Mesenchymal stem cell (in vitro differentiated cells and primary cell): ENCODE results near the gene HPS3.

Experiments
- DNase-seq: peaks from one replicate; pipeline ENCODE4 v3.0.0-alpha.2; 2013
- H2AFZ ChIP-seq: one replicate; pipeline ENCODE4 v1.6.1; 2013; ENCODE audit warnings: low read depth, mild to moderate bottlenecking, control low read depth, inconsistent platforms, low read length, moderate library complexity
- H2AK5ac ChIP-seq: 2 replicates; pipeline ENCODE4 v1.6.1; 2013; ENCODE audit warnings: low read length, moderate library complexity, mild to moderate bottlenecking, inconsistent platforms; ENCODE audit not compliant: severe bottlenecking
- H2BK120ac ChIP-seq: one replicate; pipeline ENCODE4 v1.6.1; 2013; ENCODE audit warnings: low read depth, mild to moderate bottlenecking, inconsistent platforms, low read length, moderate library complexity
- H2BK12ac ChIP-seq, 2 experiments: one replicate each; pipeline ENCODE4 v1.6.1; 2013; ENCODE audit warnings: inconsistent platforms in 2 of 2, low read length in 2 of 2, mild to moderate bottlenecking in 2 of 2, moderate library complexity in 2 of 2, control low read depth in 1 of 2
- H2BK15ac ChIP-seq: one replicate; pipeline ENCODE4 v1.6.1; 2013; ENCODE audit warnings: mild to moderate bottlenecking, low read depth, inconsistent platforms; ENCODE audit not compliant: poor library complexity, severe bottlenecking
- H2BK5ac ChIP-seq: 2 replicates; pipeline ENCODE4 v1.6.1; 2013; ENCODE audit warnings: low read depth, mild to moderate bottlenecking, low read length, control low read depth, inconsistent platforms; ENCODE audit not compliant: poor library complexity, severe bottlenecking
- H3K14ac ChIP-seq, 2 experiments: one replicate each; pipeline ENCODE4 v1.6.1; 2013; ENCODE audit warnings: inconsistent platforms in 2 of 2, low read length in 2 of 2, control low read depth in 1 of 2, mild to moderate bottlenecking in 1 of 2, moderate library complexity in 1 of 2
- H3K18ac ChIP-seq, 2 experiments: one replicate each; pipeline ENCODE4 v1.6.1; 2013; ENCODE audit warnings: inconsistent platforms in 2 of 2, low read length in 2 of 2, control low read depth in 1 of 2, low read depth in 1 of 2, mild to moderate bottlenecking in 1 of 2
- H3K23ac ChIP-seq, 2 experiments: one replicate each; pipeline ENCODE4 v1.6.1; 2013; ENCODE audit warnings: inconsistent platforms in 2 of 2, low read length in 2 of 2, mild to moderate bottlenecking in 2 of 2, moderate library complexity in 2 of 2, control low read depth in 1 of 2
- H3K27ac ChIP-seq: 2 replicates; pipeline ENCODE4 v1.5.1; 2013; ENCODE audit warnings: mild to moderate bottlenecking, moderate library complexity, low read length, control low read depth, inconsistent platforms; ENCODE audit not compliant: poor library complexity, severe bottlenecking
- H3K27me3 ChIP-seq, 2 experiments: 2 replicates each; pipeline versions ENCODE4 v1.6.1 to v1.7.0; 2013; ENCODE audit warnings: low read length in 2 of 2, mild to moderate bottlenecking in 2 of 2, moderate library complexity in 2 of 2, control low read depth in 1 of 2, inconsistent platforms in 1 of 2; ENCODE audit not compliant: control insufficient read depth in 1 of 2, insufficient read depth in 1 of 2
- H3K36me3 ChIP-seq, 2 experiments: 2 replicates each; pipeline versions ENCODE4 v1.6.1 to v1.7.0; 2013; ENCODE audit warnings: low read length in 2 of 2, control low read depth in 1 of 2, inconsistent platforms in 1 of 2, low read depth in 1 of 2, mild to moderate bottlenecking in 1 of 2; ENCODE audit not compliant: insufficient read depth in 2 of 2, control insufficient read depth in 1 of 2
- H3K4ac ChIP-seq, 2 experiments: one replicate each; pipeline ENCODE4 v1.6.1; 2013; ENCODE audit warnings: inconsistent platforms in 2 of 2, low read length in 2 of 2, mild to moderate bottlenecking in 2 of 2, moderate library complexity in 2 of 2, control low read depth in 1 of 2, low read depth in 1 of 2
- H3K4me1 ChIP-seq: 2 replicates; pipeline ENCODE4 v1.6.1; 2013; ENCODE audit warnings: low read depth, low read length, control low read depth; ENCODE audit not compliant: control insufficient read depth, insufficient read depth
- H3K4me2 ChIP-seq: 2 replicates; pipeline ENCODE4 v1.6.1; 2013; ENCODE audit warnings: low read length, mild to moderate bottlenecking, inconsistent platforms; ENCODE audit not compliant: poor library complexity, severe bottlenecking
- H3K4me3 ChIP-seq, 2 experiments: 2 replicates each; pipeline versions ENCODE4 v1.5.1 to v1.7.0; 2013; ENCODE audit warnings: low read length in 2 of 2, mild to moderate bottlenecking in 2 of 2, control low read depth in 1 of 2, low read depth in 1 of 2; ENCODE audit not compliant: insufficient read depth in 1 of 2
- H3K79me1 ChIP-seq: replicated peaks from 2 replicates; pipeline ENCODE4 v1.6.1; 2013; ENCODE audit warnings: mild to moderate bottlenecking, control low read depth, low read length, inconsistent platforms; ENCODE audit not compliant: poor library complexity, severe bottlenecking
- H3K9ac ChIP-seq: 2 replicates; pipeline ENCODE4 v1.7.0; 2013; ENCODE audit warnings: mild to moderate bottlenecking, low read length, moderate library complexity
- H3K9me3 ChIP-seq: 2 replicates; pipeline ENCODE4 v1.7.0; 2013; ENCODE audit warnings: mild to moderate bottlenecking, low read length; ENCODE audit not compliant: control insufficient read depth
- H4K8ac ChIP-seq: one replicate; pipeline ENCODE4 v1.6.1; 2013; ENCODE audit warnings: inconsistent platforms, mild to moderate bottlenecking, low read length, moderate library complexity
- H4K91ac ChIP-seq: one replicate; pipeline ENCODE4 v1.6.1; 2013; ENCODE audit warnings: mild to moderate bottlenecking, low read length, inconsistent platforms
- WGBS: methylation state at CpG from one replicate; pipeline ENCODE4 v1.1.7; 2013; ENCODE audit warnings: mixed read lengths; 5-methylcytosine and 5-hydroxymethylcytosine counted together

HPS3 gene

DNA sequence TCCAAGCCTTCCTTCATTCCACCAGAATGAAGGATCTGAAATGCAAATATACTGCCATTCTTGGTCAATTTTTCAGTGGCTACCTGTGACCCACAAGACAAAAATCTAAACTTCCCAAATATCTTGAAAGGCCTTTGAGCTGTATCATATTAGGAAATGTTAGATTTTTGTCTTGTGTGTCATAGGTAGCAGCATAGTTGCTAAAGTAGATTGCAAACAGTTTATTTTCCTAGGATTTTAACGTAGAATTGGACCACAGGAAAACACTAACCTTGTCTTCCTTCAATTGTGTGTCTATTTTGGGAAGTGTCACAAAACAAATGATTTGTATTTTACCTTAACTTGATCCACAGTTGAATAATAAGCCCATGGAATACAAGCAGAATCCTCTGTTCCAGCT, 49.8 kb downstream of the HPS3 start:
- no peak overlapping the region for H2BK15ac ChIP-seq

GRCh38 chr3:149180057-149180573, 50.7 kb downstream of the HPS3 start:
- Histone ChIP-seq H3K23ac (no peak overlapping the region), H2AFZ (no peak overlapping the region), H3K9ac (peak overlapping the region; percentile 88), H4K91ac (no peak overlapping the region), H3K4me2 (no peak overlapping the region), H3K4ac (peak overlapping the region; percentile 39 to 54), H2BK5ac (peak overlapping the region; percentile 34), H2BK120ac (no peak overlapping the region), H3K4me3 (no peak overlapping the region), H2BK12ac (peak overlapping the region; percentile 17 to 65), H3K36me3 (peaks cover 0 to 22% of the 10 kb centered on the region in 2 experiments), H3K4me1 (peaks cover 4% of the 10 kb centered on the region), H4K8ac (peak overlapping the region; percentile 2), H2BK15ac (no peak overlapping the region), H3K14ac (no peak overlapping the region), H2AK5ac (peak overlapping the region; percentile 6), H3K9me3 (peaks cover 14% of the 10 kb centered on the region), H3K79me1 (no peaks in the 10 kb centered on the region), H3K27ac (peak overlapping the region; percentile 38), H3K27me3 (no peaks in the 10 kb centered on the region), H3K18ac (peak overlapping the region; percentile 34 to 73)
- 13% methylated on average over 7 of the region's 7 CpGs for WGBS
- DNase-seq: peak; percentile 99

More for the DNA sequence above, 49.8 kb downstream of the HPS3 start:
- Histone ChIP-seq H3K9me3 (peaks cover 14% of the 10 kb centered on the region), H2BK12ac (peak overlapping the region in 1 of 2 experiments; percentile 61), H3K23ac (no peak overlapping the region), H3K4me3 (peak overlapping the region in 1 of 2 experiments; percentile 16), H2BK120ac (peak overlapping the region; percentile 57), H3K36me3 (peaks cover 0 to 31% of the 10 kb centered on the region in 2 experiments), H3K18ac (peak overlapping the region; percentile 3 to 70), H3K79me1 (no peaks in the 10 kb centered on the region), H3K14ac (peak overlapping the region in 1 of 2 experiments; percentile 9), H3K4me1 (peaks cover 4% of the 10 kb centered on the region), H3K9ac (peak overlapping the region; percentile 88), H2AFZ (no peak overlapping the region), H2AK5ac (peak overlapping the region; percentile 12), H3K27me3 (no peaks in the 10 kb centered on the region), H4K8ac (no peak overlapping the region), H3K27ac (peak overlapping the region; percentile 65), H3K4ac (peak overlapping the region in 1 of 2 experiments; percentile 32), H2BK5ac (no peak overlapping the region), H3K4me2 (no peak overlapping the region), H4K91ac (no peak overlapping the region)
- WGBS: no CpG with 5 or more reads among the region's 1 CpG
- peak; percentile 46 for DNase-seq

- H2AK5ac ChIP-seq: peak overlapping the region; percentile 61
- H4K91ac ChIP-seq: peak overlapping the region; percentile 80
- no peak overlapping the region for H3K23ac ChIP-seq
- peak overlapping the region; percentile 12 for H4K8ac ChIP-seq
- H3K4me1 ChIP-seq: peaks cover 4% of the 10 kb centered on the region
- H3K9me3 ChIP-seq: peaks cover 10% of the 10 kb centered on the region
- H3K4me2 ChIP-seq: no peak overlapping the region
- H3K79me1 ChIP-seq: no peaks in the 10 kb centered on the region
- no peak overlapping the region for H2AFZ ChIP-seq
- H3K4ac ChIP-seq: peak overlapping the region in 1 of 2 experiments; percentile 35
- no peak overlapping the region for H3K14ac ChIP-seq
- H2BK5ac ChIP-seq: no peak overlapping the region
- peak overlapping the region; percentile 60 for H2BK15ac ChIP-seq
- H2BK12ac ChIP-seq: peak overlapping the region; percentile 85 to 94
- H3K18ac ChIP-seq: peak overlapping the region; percentile 37 to 72
- 97% methylated on average over 2 of the region's 2 CpGs for WGBS
- H3K27ac ChIP-seq: no peak overlapping the region
- H3K36me3 ChIP-seq: peaks cover 0 to 11% of the 10 kb centered on the region in 2 experiments
- H3K27me3 ChIP-seq: no peaks in the 10 kb centered on the region
- H3K4me3 ChIP-seq: no peak overlapping the region
- H2BK120ac ChIP-seq: no peak overlapping the region
- peak overlapping the region; percentile 50 for H3K9ac ChIP-seq
- no peak for DNase-seq
Observed at GRCh38 chr3:149181182-149181581, 51.7 kb downstream of the HPS3 start.

GRCh38 chr3:149186219-149186618, 56.8 kb downstream of the HPS3 start:
- H3K79me1 ChIP-seq: no peaks in the 10 kb centered on the region
- peak overlapping the region; percentile 15 for H4K91ac ChIP-seq
- WGBS: 100% methylated on average over 2 of the region's 2 CpGs
- H2BK120ac ChIP-seq: no peak overlapping the region
- H3K14ac ChIP-seq: no peak overlapping the region
- H2AK5ac ChIP-seq: no peak overlapping the region
- no peak overlapping the region for H2BK12ac ChIP-seq
- DNase-seq: no peak
- no peak overlapping the region for H3K9ac ChIP-seq
- H3K27me3 ChIP-seq: no peaks in the 10 kb centered on the region
- no peak overlapping the region for H2AFZ ChIP-seq
- H3K9me3 ChIP-seq: no peaks in the 10 kb centered on the region
- no peak overlapping the region for H2BK15ac ChIP-seq
- no peak overlapping the region for H3K4me3 ChIP-seq
- no peak overlapping the region for H3K4ac ChIP-seq
- H3K18ac ChIP-seq: no peak overlapping the region
- no peak overlapping the region for H2BK5ac ChIP-seq
- H4K8ac ChIP-seq: no peak overlapping the region
- no peak overlapping the region for H3K27ac ChIP-seq
- no peaks in the 10 kb centered on the region for H3K4me1 ChIP-seq
- H3K4me2 ChIP-seq: no peak overlapping the region
- no peaks in the 10 kb centered on the region for H3K36me3 ChIP-seq
- H3K23ac ChIP-seq: no peak overlapping the region
